Hematopoietic multipotent progenitor cell (in vitro differentiated cells): ENCODE results near the gene OR10A4. TPM values are rescaled to one million over a fixed set of nuclear protein-coding genes. Genes with fewer than 3 reads are reported as not detected.
A peak's percentile ranks its signal among the peaks of the same experiment; 100 is the strongest.
"Not testable (repeated sequence)": the region's sequence is repeated elsewhere in the genome, so short reads cannot be mapped to it uniquely, and the experiment has no call there.

Experiments used
- DNase-seq, 3 donors: peaks; one replicate each; pipeline ENCODE4 v3.0.0-alpha.2; 2011 to 2015; ENCODE audit warnings: low read depth in 2 of 3, low spot score in 2 of 3
- total RNA-seq: library from RNA; depleted of rRNA; stranded (reverse); fragments of >200 nt; gene quantifications from one replicate; pipeline ENCODE4 v1.2.3, GENCODE V29; 2012

OR10A4 gene
- total RNA-seq, 1 donor, result not detected

DNA sequence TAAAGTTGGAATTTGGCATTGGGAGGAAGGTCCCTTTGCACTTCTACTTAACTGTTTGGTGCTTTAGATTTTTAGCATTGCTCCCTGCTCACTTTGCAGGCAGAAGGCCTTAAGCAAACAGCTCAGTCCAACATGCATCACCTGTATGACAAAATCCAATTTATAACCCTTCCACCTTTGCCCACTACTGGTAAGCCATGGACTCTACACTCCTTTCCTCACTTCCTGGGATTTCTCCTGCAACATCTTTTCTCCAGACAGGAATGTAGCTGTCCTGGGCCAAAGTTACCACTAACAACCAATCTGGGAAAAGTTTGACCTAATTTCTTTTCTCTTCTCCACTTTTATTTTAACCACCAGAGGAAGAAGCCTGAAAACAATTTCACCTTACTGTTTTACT, 17.7 kb downstream of the OR10A4 start:
- DNase-seq, result no peak

DNA sequence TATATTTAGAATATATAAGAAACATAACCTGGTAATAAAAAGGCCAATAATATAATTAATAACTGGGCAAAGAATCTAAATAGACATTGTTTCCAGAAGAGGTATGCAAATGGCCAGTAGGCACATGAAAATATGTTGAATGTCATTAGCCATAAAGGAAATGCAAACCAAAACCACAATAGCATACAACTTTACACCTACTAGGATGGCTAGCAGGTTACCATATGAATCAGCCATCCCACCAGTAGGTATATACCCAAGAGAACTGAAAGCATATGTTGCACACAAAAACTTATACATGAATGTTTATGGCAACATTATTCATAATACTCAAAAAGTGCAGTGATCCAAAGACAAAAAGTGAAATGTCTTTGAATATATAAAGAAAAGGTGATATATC, 18.6 kb downstream of the OR10A4 start:
- DNase-seq, result no peak

- DNase-seq, result no peak
These were observed 22.5 kb downstream of the OR10A4 start for GRCh38 chr11:6898911-6899310.

- no peak for DNase-seq
These were observed 24.0 kb downstream of the OR10A4 start for GRCh38 chr11:6900327-6900999.

DNA sequence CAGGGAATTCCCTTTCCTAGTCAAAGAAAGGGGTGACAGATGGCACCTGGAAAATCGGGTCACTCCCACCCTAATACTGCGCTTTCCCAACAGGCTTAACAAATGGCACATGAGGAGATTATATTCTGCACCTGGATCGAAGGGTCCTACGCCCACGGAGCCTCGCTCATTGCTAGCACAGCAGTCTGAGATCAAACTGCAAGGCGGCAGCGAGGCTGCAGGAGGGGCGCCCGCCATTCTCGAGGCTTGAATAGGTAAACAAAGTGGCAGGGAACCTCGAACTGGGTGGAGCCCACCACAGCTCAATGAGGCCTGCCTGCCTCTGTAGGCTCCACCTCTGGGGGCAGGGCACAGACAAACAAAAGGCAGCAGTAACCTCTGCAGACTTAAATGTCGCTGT, 28.4 kb downstream of the OR10A4 start:
- DNase-seq, result not testable (repeated sequence)

- no peak for DNase-seq
These were observed 35.0 kb downstream of the OR10A4 start for GRCh38 chr11:6911378-6911777.

DNA sequence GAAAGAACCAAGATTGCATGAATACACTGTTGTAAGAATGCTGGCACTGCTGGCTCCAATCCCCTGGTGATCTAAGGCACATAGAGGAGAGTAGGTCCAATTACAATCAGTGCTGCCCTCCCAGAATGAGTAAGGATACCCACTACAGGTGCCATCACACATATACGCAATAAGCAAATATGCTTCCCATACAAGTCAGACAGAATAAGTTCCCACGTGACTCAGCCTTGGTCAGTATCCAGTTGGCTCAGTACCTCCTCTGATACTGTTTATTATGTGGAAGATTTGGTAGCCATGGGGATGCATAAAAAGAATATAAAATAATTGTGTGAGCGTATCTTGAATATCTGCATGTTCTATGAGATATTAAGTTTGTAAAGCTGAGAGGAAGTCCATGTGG, 35.5 kb downstream of the OR10A4 start:
- peak in 1 of 3 donors; percentile 4 for DNase-seq

DNA sequence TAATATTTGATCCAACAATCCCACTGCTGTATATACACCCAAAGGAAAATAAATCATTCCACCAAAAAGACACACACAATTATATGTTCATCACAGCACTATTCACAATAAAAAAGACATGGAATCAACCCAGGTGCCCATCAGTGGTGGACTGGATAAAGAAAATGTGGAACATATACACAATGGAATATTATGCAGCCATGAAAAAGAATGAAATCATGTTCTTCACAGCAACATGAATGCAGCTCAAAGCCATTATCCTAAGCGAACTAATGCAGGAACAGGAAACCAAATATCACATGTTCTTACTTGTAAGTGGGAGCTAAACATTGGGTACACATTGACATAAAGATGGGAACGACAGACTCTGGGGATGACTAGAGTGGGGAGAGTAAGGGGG, 43.3 kb downstream of the OR10A4 start:
- no peak for DNase-seq

GRCh38 chr11:6920702-6921101, 44.3 kb downstream of the OR10A4 start, which contains the start of gene OR2D3:
Gene OR2D3, plus strand, starts transcription at chr11:6921002. Its CDS starts 0 bp downstream, at chr11:6921002.
- DNase-seq, result no peak

- DNase-seq, result no peak
These were observed 48.7 kb downstream of the OR10A4 start for GRCh38 chr11:6925007-6925577.

DNA sequence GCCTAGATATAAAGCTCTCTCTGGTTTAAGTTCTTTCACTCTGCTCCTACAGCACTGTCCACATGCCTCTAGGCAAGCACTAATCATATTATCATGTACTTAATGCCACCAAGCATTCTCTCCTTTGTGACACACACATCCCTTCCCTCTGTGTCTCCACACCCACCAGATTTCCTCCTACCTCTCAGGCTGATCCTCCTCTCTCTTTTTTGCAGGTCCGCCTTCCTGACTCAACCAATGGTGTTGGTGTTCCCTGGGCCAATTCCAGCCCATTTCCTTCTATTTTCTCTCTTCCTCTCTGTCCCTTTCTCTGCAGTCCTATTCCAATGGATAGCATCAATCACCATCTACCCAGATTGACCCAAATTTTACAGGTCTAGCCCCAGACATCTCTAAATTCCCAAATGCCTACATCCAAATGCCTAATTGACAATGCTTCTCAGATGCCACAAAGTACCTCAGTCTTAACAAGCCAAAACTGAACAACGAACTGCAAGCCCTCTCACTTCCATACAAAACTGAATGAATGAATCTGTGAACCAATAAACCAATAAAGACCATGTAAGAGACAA, 49.3 kb downstream of the OR10A4 start:
- peak in 1 of 3 donors; percentile 10 for DNase-seq

DNA sequence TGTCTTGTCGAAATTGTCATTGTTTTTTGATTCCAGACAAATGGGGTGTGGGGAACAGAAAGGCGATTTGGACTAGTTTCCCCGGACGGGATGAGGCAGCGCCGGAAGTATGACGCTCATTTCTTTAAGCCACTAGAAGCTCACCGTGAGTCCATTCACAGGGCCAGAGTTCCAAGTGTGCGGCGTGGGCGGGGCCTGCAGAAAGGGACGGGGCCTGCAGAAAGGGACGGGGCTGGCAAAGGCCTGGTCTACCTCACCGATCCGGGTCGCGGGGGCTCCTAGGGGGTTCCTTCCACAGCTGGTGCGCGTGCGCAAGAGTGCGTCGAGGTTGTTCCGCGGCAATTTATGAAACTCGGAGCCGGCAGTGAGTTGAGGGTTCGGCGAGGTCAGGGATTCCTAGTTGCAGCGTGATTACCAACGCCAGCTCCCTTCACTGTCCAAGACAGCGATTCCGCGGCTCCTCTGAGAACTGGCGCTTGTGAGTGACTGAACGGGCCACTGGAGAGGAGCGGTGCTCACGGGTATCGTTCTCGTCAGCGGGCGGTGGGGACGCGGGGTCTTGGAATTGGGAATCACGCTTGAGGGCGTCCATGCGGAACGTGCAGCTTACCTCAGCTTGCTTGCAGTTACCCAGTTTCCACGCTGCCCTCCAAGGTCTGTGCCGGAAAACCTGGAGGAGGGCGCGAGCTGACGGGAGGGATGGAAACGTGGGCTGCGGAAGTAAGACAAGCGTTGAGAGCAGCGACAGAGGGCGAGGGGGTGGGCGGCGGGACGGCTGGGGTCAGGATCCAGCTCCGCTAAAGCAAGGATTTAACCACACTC, 50.0 kb downstream of the OR10A4 start, which contains the start of gene ZNF215:
ZNF215 (plus strand) TSS at position 219 of the 822 bp plus-strand sequence. CDS start 5,847 bp downstream, outside the sequence.
- DNase-seq, result peak in 2 of 3 donors; percentile 66 to 88

GRCh38 chr11:6927030-6927617, 50.7 kb downstream of the OR10A4 start:
- no peak for DNase-seq

Other genes with a start within 250 kb of the OR10A4 start
- gene DCHS1, start 220.8 kb upstream of the OR10A4 start, total RNA-seq, result 22.4 TPM
- gene MRPL17, start 193.3 kb upstream of the OR10A4 start, total RNA-seq, result 16.2 TPM
- 1.6 TPM for gene OR2AG2, start 104.6 kb upstream of the OR10A4 start, total RNA-seq
- gene OR2AG1, start 93.6 kb upstream of the OR10A4 start, total RNA-seq, result under 0.01 TPM
- gene OR6A2, start 76.9 kb upstream of the OR10A4 start, total RNA-seq, result 2.4 TPM
- gene OR10A5, start 30.9 kb upstream of the OR10A4 start, total RNA-seq, result not detected
- under 0.01 TPM for gene OR10A2, start 13.6 kb upstream of the OR10A4 start, total RNA-seq
- 2.4 TPM for gene OR2D2, start 15.9 kb downstream of the OR10A4 start, total RNA-seq
- gene OR2D3, start 44.4 kb downstream of the OR10A4 start, total RNA-seq, result not detected
- gene ZNF215, start 49.8 kb downstream of the OR10A4 start, total RNA-seq, result 2.7 TPM
- 1.3 TPM for gene ZNF214, start 143.7 kb downstream of the OR10A4 start, total RNA-seq
- gene NLRP14, start 143.9 kb downstream of the OR10A4 start, total RNA-seq, result under 0.01 TPM
- under 0.01 TPM for gene RBMXL2, start 212.4 kb downstream of the OR10A4 start, total RNA-seq